Spleen (tissue), 7 donors: ENCODE data around the gene SLC41A3.

Experiments
- POLR2A ChIP-seq, 3 donors: fragments of 450-650 bp; IDR thresholded peaks; one replicate each; pipeline ENCODE4 v1.5.1; 2017; ENCODE audit warnings: antibody characterized with exemption in 3 of 3, mild to moderate bottlenecking in 1 of 3
- TF ChIP-seq, protein P1 (sequence below), 11 experiments: fragments of 200-600 bp in 7 of 11; fragments of 450-650 bp in 4 of 11; sonication (generic) in 4 of 11; IDR thresholded peaks in 8 of 11; conservative IDR thresholded peaks in 3 of 11; 1 replicate in 7 of 11; 2 replicates in 4 of 11; pipeline versions ENCODE4 v1.4.0 to v1.8.0; 2016 to 2021; ENCODE audit warnings: antibody characterized with exemption in 11 of 11, inconsistent platforms in 4 of 11, mild to moderate bottlenecking in 1 of 11
- donor health status: DM: no; HTN: no; CAD: no; lungs with moderate emphysema.
- donor health status: DM: no; HTN: no; CAD: no.
- donor health status: DM: no; HTN: no; CAD: no.

DNA sequence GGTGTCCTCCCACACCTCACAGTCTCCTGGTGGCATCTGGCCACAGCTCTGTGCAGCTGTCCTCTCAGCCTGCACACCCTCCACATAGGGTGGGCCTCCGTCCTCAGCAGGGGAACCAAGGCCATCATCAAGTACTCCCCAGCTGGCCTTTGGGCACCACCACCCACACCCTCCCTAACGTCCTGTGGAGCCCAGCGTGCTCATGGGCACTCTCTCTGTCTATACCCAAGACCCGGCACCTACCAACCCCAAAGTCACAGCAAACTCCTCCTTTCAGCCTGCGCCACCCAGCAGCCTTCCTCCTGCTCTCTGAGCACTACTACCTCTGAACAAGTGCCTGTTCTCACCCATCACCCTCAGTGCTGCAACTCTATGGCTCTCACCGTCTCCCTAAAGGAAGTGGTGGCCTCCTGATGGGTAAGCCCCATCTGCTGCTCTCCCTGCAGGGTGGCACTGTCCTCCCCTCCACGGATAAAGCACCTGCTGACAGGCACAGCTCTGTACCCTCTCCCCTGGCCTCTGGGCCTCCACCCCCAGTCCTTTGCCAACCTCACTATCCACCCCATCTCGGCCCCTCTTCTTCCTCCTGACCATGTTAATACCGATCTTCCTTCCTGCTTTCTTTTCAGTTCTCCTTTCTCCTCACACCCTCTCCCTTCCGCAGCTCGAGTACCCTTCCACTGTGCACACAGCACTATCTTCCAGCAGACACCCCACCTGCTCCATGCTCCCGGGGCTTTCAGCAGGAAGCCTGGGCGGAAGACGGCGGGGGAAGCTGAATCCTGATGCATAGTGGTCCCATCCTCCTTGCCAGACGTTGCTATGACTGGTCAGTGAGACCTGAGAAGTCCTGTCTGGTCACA, 31.5 kb downstream of the SLC41A3 start:
- no peak for TF ChIP-seq POLR2A (IDR thresholded peaks at IDR 0.05)
- TF ChIP-seq, protein P1, sequence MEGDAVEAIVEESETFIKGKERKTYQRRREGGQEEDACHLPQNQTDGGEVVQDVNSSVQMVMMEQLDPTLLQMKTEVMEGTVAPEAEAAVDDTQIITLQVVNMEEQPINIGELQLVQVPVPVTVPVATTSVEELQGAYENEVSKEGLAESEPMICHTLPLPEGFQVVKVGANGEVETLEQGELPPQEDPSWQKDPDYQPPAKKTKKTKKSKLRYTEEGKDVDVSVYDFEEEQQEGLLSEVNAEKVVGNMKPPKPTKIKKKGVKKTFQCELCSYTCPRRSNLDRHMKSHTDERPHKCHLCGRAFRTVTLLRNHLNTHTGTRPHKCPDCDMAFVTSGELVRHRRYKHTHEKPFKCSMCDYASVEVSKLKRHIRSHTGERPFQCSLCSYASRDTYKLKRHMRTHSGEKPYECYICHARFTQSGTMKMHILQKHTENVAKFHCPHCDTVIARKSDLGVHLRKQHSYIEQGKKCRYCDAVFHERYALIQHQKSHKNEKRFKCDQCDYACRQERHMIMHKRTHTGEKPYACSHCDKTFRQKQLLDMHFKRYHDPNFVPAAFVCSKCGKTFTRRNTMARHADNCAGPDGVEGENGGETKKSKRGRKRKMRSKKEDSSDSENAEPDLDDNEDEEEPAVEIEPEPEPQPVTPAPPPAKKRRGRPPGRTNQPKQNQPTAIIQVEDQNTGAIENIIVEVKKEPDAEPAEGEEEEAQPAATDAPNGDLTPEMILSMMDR (IDR thresholded peaks at IDR 0.05 in 8 of 11, conservative IDR thresholded peaks at IDR 0.05 in 3 of 11), result no peak
